T1000 (cell line): ENCODE measurements around the gene CCDC27.

Experiments
- DNase-seq: peaks from one replicate; lab custom pipeline; 2025; ENCODE audit warnings: mixed read lengths; lab: John Stamatoyannopoulos, UW

CCDC27 gene

GRCh38 chr1:3759796-3760195 is 7.5 kb downstream of the CCDC27 start:
- no peak for DNase-seq

- DNase-seq: no peak
Measured at GRCh38 chr1:3761296-3762010, 9.2 kb downstream of the CCDC27 start.

GRCh38 chr1:3762151-3762872 is 10.1 kb downstream of the CCDC27 start:
- DNase-seq: no peak

DNA sequence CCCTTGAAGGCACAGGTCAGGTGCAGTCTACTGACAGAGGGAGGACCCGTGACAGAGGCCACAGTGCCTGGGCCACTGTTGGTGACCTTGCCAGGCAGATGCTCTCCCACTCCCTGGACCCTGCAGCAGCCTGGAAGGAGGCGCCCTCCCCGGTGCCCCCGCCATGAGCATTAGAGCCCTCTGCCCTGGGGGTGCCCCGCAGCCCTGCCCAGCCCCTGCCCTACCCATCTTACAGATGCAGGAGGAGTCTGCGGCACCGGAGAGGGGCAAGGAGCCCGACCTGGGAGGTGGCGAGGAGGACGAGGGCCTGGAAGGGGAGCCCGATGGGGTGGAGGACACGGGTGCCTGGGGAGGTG is 10.6 kb downstream of the CCDC27 start:
- DNase-seq: no peak

GRCh38 chr1:3763351-3764125 is 11.3 kb downstream of the CCDC27 start:
- no peak for DNase-seq

GRCh38 chr1:3767328-3767925 is 15.2 kb downstream of the CCDC27 start:
- no peak for DNase-seq

- no peak for DNase-seq
Measured at GRCh38 chr1:3768811-3769390, 16.7 kb downstream of the CCDC27 start.

DNA sequence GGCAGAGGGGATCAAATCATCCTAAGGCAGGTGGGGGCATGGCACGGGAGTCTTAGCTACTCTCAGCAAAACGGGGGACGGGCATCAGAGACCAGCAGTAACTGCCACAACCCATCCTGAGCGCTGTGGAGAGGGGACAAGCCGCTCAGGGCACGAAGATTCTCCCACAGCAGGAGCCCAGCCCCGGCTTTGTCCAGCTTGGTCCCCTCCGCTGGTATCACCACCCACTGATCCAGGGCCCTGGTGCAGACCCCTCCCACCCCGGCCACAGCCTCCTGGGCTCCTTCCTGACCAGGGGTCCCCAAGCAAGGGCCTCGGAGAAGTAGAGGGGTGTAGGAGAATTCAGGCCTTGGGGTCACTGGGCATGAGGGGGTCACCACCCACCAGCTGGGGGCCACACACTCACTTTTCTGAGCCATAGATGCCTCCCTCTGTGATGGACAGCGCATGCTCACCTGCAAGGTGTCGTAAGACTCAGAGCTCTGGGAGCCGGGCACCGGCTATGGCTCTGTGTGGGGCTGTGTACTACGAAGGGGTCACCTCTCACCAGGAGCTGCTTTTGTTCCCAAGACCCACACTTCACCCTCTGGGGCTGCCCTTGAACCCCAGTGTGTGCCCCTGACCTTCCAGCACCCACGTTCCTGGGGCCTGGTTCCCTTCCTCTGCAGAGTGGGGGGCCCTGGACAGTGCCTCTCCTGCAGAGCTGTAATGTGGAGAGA is 18.0 kb downstream of the CCDC27 start:
- DNase-seq: no peak

DNA sequence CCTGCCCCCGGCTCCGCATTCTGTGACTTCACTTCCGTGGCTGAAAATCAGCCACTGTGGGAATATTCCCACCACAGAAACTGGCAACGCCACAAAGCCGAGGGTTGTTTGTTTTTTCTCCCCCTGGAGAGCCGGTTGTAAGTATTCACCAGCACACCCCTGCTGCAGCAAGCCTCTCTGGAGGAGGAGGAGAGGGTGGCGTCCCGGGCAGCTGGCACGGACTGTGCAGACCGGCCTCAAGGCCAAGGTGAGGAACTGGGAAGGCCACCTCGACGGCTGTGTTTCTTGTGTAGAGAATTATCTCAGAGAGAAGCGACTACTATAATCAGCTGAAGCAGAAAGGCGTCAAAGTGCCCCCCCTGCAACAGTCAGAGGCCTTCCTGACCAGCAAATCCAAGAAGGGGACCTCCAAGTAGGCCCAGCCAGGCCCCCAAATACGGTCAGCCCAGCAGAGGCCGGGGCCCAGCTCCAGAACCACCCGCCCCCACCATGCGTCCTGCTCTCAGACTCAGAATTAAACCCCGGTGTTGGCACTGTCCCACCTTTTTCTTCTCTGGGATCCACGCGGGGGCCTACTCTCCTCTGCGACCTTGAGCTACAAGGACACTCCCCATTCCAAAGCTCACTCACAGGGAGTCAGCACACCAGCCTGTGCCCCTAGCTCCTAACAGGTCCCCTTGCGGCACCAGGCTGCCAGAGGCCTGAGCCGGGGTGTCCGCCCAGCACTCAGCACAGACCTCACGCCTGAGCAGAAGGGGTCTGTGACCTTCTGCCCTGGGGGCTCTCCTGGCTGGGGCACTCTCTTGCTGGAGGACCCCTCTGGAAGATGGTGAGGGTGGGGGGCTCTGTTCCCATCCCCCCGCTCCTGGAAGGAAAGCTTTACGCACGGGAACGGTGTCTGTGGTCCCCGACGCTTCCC is 19.1 kb downstream of the CCDC27 start:
- DNase-seq: no peak

GRCh38 chr1:3772027-3772714 is 19.9 kb downstream of the CCDC27 start:
- DNase-seq: peak; percentile 77

- DNase-seq: no peak
Measured at GRCh38 chr1:3772715-3773571, 20.7 kb downstream of the CCDC27 start, which contains the start of gene SMIM1. TSS of gene SMIM1 (plus strand) at chr1:3772749. CDS start at chr1:3775374, 2,625 bp downstream.

DNA sequence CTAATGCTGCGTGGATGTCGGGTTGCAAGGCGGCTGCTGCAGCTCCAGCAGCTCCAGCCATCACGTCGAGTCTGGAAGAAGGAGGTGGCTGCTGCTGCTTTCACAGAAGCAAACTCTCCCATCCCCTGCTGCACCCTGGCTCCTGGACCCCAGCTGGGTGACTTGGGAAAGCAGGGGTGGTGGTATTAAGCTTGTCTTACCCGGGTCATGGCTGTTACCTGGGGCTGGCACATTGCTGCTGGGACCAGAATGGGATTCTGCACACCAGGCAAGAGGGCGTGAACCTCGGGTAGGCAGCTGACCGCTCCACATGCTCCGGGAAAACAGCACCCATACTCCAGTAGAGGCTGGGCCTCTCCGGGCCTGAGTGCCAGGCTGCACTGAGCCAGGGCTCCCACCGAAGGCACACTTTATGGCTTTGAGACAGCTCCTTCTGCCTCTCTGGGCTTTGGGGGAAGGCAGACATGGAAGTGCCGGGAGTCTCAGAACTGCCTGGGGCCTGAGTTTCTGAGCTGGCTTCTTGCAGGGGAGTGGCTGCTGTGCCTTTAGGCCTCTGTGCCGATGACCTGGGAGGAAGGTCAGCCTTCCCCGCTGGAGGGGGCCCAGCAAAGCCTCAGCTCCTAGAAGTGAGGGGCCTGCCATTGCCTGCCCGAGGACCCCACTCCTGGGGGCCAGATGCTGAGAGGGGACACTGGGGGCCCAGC is 21.5 kb downstream of the CCDC27 start:
- no peak for DNase-seq

DNA sequence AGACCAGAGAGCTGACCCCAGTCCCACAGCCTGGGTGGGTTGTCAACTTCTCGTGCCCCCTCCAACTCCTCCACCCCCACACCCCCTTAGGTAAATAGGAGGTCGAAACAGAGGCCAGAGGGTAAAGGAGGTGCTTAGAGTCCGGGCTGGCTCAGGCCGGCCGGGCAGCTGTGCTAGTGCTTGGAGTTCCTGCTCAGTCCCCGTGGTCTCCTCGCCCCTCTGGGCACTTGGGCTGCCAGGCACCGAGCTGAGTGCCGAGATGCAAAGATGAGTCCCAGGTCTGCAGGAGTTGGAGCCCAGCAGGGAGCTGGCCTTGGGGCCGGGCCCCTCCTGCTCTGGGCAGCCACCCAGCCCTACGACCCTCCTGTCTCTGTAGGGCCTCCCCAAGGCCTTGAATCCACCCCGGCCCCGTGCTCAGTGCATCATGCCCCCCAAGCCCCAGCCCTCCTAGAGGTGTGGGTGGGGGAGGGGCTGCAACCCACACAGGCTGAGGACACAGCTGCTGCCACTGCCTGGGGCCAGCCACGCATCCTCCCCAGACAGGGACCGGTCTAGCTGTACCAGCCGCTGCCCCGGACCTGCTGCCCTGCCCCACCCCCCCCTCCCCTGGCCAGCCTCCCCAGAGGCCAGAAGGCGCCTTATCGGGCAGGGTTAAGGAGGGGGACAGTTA is 22.2 kb downstream of the CCDC27 start:
- no peak for DNase-seq

- DNase-seq: no peak
Measured at GRCh38 chr1:3774946-3775489, 22.8 kb downstream of the CCDC27 start.

GRCh38 chr1:3775490-3776230 is 23.4 kb downstream of the CCDC27 start:
- no peak for DNase-seq

GRCh38 chr1:3776231-3776961 is 24.1 kb downstream of the CCDC27 start:
- DNase-seq: no peak
